Mesodermal cell (in vitro differentiated cells): ENCODE data around the gene PCGF3.

Experiments
- H3K27ac ChIP-seq: 2 replicates; pipeline ENCODE4 v1.7.0; 2013; ENCODE audit warnings: mild to moderate bottlenecking, low read depth, low read length, moderate library complexity; ENCODE audit not compliant: severe bottlenecking
- H3K36me3 ChIP-seq: 2 replicates; pipeline ENCODE4 v1.7.1; 2013; ENCODE audit warnings: mild to moderate bottlenecking, low read length, moderate library complexity; ENCODE audit not compliant: control insufficient read depth, insufficient read depth
- H3K4me1 ChIP-seq: one replicate; pipeline ENCODE4 v1.7.1; 2013; ENCODE audit warnings: mild to moderate bottlenecking, low read length; ENCODE audit not compliant: insufficient read depth, control insufficient read depth, poor library complexity, severe bottlenecking
- H3K4me3 ChIP-seq: 2 replicates; pipeline ENCODE4 v1.7.0; 2013; ENCODE audit warnings: low read length, control low read depth, mild to moderate bottlenecking; ENCODE audit not compliant: insufficient read depth, poor library complexity, severe bottlenecking; ENCODE audit errors: extremely low read depth
- H3K9me3 ChIP-seq: 2 replicates; pipeline ENCODE4 v1.7.1; 2013; ENCODE audit warnings: mild to moderate bottlenecking, low read length, moderate library complexity; ENCODE audit not compliant: control insufficient read depth
- WGBS, 2 experiments: methylation state at CpG; one replicate each; pipeline ENCODE4 v1.1.5; 2013; ENCODE audit warnings: missing lambda C conversion rate in 2 of 2; ENCODE audit not compliant: insufficient coverage in 2 of 2; 5-methylcytosine and 5-hydroxymethylcytosine counted together

PCGF3 gene

GRCh38 chr4:815464-816146 lies 110.0 kb downstream of the PCGF3 start:
- H3K4me1 ChIP-seq = no peaks in the 10 kb centered on the region
- WGBS, 2 experiments = 43 to 52% methylated on average over 7 to 9 of the region's 11 CpGs
- no peaks in the 10 kb centered on the region for H3K9me3 ChIP-seq
- no peak overlapping the region for H3K27ac ChIP-seq
- H3K36me3 ChIP-seq = no peaks in the 10 kb centered on the region
- H3K4me3 ChIP-seq = no peak overlapping the region

DNA sequence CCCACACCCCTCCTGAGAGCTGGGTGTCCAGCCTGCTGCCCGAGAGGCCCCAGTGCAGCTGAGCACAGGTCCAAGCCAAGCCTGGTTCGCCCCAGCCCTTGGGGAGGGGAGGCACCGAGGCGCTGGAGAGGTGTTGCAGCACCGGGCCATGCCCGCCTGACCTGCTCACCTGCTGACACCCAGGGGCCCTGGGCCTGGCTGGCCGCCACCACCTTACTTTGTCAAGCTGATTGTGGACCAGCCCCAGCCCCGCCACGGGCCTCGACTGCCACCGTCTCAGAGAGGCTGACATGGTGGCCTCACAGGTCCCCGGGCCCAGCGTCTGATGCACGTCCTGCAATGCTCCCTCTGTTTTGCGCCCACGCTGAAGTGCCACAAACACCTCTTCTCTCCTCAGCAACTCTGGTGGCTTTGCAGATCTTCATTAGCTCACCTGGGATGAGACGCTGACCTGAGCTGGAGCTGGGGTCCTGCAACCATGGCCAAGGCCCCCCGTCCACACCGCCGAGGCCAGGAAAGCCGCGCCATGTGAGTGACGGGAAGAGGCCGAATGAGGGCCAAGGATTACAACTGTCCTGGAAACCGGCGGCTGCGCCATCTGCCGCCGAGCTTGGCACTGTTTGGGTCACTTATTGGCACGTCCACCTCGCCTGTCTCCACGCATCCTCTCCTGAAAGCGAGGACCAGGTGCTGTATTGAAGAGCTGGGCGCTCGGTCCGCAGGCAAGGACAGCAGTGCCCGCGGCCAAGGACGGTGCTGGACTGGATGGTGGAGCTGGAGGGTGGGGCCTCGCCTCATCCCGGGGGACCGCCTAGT lies 112.7 kb downstream of the PCGF3 start:
- WGBS, 2 experiments = 82 to 87% methylated on average over 36 to 39 of the region's 42 CpGs
- Histone ChIP-seq H3K36me3 (no peaks in the 10 kb centered on the region), H3K9me3 (no peaks in the 10 kb centered on the region), H3K4me3 (no peak overlapping the region), H3K27ac (no peak overlapping the region), H3K4me1 (no peaks in the 10 kb centered on the region)

DNA sequence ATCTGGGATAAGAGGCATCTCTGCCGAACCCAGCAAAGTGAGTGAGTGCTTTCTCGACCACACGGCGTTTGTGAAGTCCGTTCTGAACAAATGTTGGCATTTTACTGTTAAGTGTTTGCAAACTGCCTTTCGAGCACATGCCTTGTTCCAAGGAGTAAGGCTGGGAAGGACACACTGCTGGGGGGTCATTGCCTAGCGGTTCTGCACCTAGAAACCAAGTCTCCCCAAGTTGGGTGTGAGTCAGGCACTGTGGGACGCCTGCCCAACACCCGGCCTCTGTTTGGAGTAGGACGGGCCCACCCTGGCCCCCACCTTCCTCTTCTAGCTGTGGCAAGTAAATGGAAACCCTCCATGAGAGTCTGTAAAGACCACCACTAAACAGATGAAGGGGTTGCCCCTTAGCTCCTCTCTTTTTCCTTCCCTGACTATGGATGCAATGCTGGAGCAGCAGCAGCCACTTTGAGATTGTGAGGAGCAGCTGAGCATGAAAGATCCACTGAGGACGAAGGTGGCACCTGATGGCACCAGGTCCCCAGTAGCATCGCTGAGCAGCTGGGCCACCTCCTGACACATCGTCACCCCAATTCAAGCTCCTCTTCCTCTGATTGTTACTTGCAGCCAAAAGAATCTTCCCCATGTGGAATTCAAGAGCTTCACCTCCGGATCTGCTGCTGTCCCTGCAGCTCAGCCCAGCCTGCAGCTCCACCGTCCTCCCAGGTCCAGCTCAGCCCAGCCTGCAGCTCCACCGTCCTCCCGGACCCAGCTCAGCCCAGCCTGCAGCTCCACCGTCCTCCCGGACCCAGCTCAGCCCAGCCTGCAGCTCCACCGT lies 114.0 kb downstream of the PCGF3 start:
- Histone ChIP-seq H3K36me3 (no peaks in the 10 kb centered on the region), H3K4me3 (no peak overlapping the region), H3K4me1 (no peaks in the 10 kb centered on the region), H3K27ac (no peak overlapping the region), H3K9me3 (no peaks in the 10 kb centered on the region)
- WGBS, 2 experiments = 67 to 79% methylated on average over 16 to 17 of the region's 20 CpGs
